K562 (cell line): ENCODE measurements around the gene NLE1. TPM values are rescaled to one million over a fixed set of nuclear protein-coding genes. Genes with fewer than 3 reads are reported as not detected.

Experiments used
- POLR3A ChIP-seq: IDR thresholded peaks from 2 replicates; pipeline ENCODE4 v1.6.1; 2011; ENCODE audit warnings: borderline replicate concordance, mild to moderate bottlenecking, moderate library complexity; ENCODE audit not compliant: insufficient read length, insufficient read depth; ENCODE audit errors: extremely low read depth
- polyA plus RNA-seq, 8 experiments: library from polyadenylated mRNA; depleted of rRNA in 4 of 8; stranded (reverse) in 5 of 8; unstranded in 3 of 8; fragments of >200 nt; fragmentation: Nextera tagmentation in 2 of 8; fragmentation: Illumina TruSeq in 1 of 8; extraction: Ambion mirVana in 2 of 8; extraction: Trizol in 1 of 8; gene quantifications; 2 replicates each; pipeline versions ENCODE4 v1.2.1 to v1.2.3, GENCODE V29; 2011 to 2014; ENCODE audit warnings: inconsistent platforms in 1 of 8, missing spikeins in 1 of 8
- small RNA-seq: library from RNA; depleted of rRNA; stranded (forward); fragments of <200 nt; gene quantifications from one replicate; pipeline ENCODE3, GENCODE V24; 2014
- total RNA-seq, 7 experiments: library from RNA; depleted of rRNA in 6 of 7; stranded (reverse); fragments of >200 nt in 6 of 7; fragmentation: Illumina TruSeq in 2 of 7; extraction: Trizol in 2 of 7; gene quantifications; 2 replicates each; pipeline versions ENCODE4 v1.2.1 to v1.2.3, GENCODE V29; 2011 to 2021; ENCODE audit warnings: low replicate concordance in 1 of 7
- TF ChIP-seq, protein P1 (sequence below): fragments of 250-450 bp; sonication (Bioruptor Pico); IDR thresholded peaks from 2 replicates; pipeline ENCODE4 v1.9.0; 2021; ENCODE audit warnings: mild to moderate bottlenecking, inconsistent platforms

The NLE1 gene
- total and polyA plus RNA-seq, 9 of the 15 experiments (the other 6 are each of a cell fraction or from before 2014, with no cell fraction given) = 3.8 to 69.0 (median 29.4) TPM

DNA sequence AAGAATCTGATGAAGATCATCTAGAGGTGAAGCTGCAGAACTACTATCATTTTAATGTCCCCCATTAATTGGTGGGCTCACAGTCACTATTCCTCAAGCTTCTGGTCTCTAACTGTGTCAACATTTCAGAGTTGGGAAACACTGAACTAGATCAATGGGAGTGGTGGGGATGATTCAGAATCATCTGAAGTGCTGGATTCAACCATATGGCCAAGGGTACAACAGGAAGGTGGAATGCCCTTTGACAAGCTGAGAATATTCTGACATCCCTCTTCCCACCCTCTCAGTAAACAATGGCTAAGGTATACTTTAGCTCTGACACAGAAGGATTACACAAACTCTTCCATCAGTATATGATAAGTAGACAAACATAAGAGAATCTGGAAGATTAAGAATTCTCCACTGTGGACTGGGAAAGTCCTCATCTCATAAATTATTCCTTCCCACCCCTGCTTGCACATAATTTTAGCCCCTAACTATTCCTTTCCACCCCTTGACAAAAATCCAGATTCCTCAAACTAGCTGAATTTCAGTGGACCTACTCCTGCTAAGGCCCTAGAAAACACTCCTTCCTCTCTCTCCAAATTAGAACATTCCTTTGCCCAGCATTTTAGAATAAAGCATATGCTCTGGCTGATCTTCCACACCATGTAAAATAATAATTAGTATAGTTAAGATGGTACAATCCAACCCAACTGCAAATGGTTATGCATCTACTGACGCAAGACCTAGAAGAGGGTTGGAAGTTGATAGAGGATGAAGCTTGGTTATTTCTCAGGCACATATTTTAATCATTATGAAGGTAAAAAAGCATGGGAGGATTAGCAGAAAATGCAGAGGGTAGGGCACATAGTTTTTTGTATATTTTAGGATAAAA is 62.3 kb downstream of the NLE1 start (continued):
- TF ChIP-seq, protein P1, sequence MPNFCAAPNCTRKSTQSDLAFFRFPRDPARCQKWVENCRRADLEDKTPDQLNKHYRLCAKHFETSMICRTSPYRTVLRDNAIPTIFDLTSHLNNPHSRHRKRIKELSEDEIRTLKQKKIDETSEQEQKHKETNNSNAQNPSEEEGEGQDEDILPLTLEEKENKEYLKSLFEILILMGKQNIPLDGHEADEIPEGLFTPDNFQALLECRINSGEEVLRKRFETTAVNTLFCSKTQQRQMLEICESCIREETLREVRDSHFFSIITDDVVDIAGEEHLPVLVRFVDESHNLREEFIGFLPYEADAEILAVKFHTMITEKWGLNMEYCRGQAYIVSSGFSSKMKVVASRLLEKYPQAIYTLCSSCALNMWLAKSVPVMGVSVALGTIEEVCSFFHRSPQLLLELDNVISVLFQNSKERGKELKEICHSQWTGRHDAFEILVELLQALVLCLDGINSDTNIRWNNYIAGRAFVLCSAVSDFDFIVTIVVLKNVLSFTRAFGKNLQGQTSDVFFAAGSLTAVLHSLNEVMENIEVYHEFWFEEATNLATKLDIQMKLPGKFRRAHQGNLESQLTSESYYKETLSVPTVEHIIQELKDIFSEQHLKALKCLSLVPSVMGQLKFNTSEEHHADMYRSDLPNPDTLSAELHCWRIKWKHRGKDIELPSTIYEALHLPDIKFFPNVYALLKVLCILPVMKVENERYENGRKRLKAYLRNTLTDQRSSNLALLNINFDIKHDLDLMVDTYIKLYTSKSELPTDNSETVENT (CRISPR knock-in tag) = no peak
- no peak for TF ChIP-seq POLR3A
- TF ChIP-seq, all 486 proteins: peak for 1

Small RNAs within 50 kb of the gene (small RNA-seq; reads per million reads assigned to genes)
- gene RNU6-840P = not detected

Other genes starting within 250 kb of the NLE1 start
Only the 7 nearest of the 10 such genes appear.
- 64.1 and 75.0 TPM in 2 replicates for gene LIG3, start 161.8 kb downstream of the NLE1 start, total RNA-seq (2014; rRNA removed)
- 36.8 and 42.5 TPM in 2 replicates for gene LIG3, start 161.8 kb downstream of the NLE1 start, total RNA-seq (2014; rRNA removed; fragmentation: Illumina TruSeq; extraction: Trizol)
- 33.4 and 38.4 TPM in 2 replicates for gene LIG3, start 161.8 kb downstream of the NLE1 start, total RNA-seq (2015; rRNA removed; fragmentation: Illumina TruSeq; extraction: Trizol)
- 55.4 and 55.6 TPM in 2 replicates for gene LIG3, start 161.8 kb downstream of the NLE1 start, total RNA-seq (2021)
- gene LIG3, start 161.8 kb downstream of the NLE1 start, polyA plus RNA-seq (2011; rRNA removed) = 50.6 and 68.2 TPM in 2 replicates
- gene LIG3, start 161.8 kb downstream of the NLE1 start, polyA plus RNA-seq (2014; fragmentation: Illumina TruSeq; extraction: Trizol) = 40.3 and 43.0 TPM in 2 replicates
- gene LIG3, start 161.8 kb downstream of the NLE1 start, polyA plus RNA-seq (2014; fragmentation: Nextera tagmentation; extraction: Ambion mirVana) = 10 to 100 TPM in 1 of 2 experiments, 1 to 10 TPM in 1; 7.6 to 21.5 TPM
- gene LIG3, start 161.8 kb downstream of the NLE1 start, polyA plus RNA-seq (2014; rRNA removed) = 52.3 and 54.3 TPM in 2 replicates
- gene RFFL, start 78.6 kb downstream of the NLE1 start, total RNA-seq (2014; rRNA removed) = 12.7 and 16.4 TPM in 2 replicates
- 12.5 and 12.8 TPM in 2 replicates for gene RFFL, start 78.6 kb downstream of the NLE1 start, total RNA-seq (2014; rRNA removed; fragmentation: Illumina TruSeq; extraction: Trizol)
- 12.4 and 12.5 TPM in 2 replicates for gene RFFL, start 78.6 kb downstream of the NLE1 start, total RNA-seq (2015; rRNA removed; fragmentation: Illumina TruSeq; extraction: Trizol)
- gene RFFL, start 78.6 kb downstream of the NLE1 start, total RNA-seq (2021) = 18.1 and 19.3 TPM in 2 replicates
- gene RFFL, start 78.6 kb downstream of the NLE1 start, polyA plus RNA-seq (2011; rRNA removed) = 11.9 and 15.9 TPM in 2 replicates
- gene RFFL, start 78.6 kb downstream of the NLE1 start, polyA plus RNA-seq (2014; fragmentation: Illumina TruSeq; extraction: Trizol) = 13.7 and 13.9 TPM in 2 replicates
- 1 to 10 TPM; 3.4 to 3.7 TPM for gene RFFL, start 78.6 kb downstream of the NLE1 start, polyA plus RNA-seq (2014; fragmentation: Nextera tagmentation; extraction: Ambion mirVana)
- 9.2 and 9.6 TPM in 2 replicates for gene RFFL, start 78.6 kb downstream of the NLE1 start, polyA plus RNA-seq (2014; rRNA removed)
- gene RAD51D, start 22.4 kb downstream of the NLE1 start, total RNA-seq (2014; rRNA removed) = 6.3 and 7.6 TPM in 2 replicates
- gene RAD51D, start 22.4 kb downstream of the NLE1 start, total RNA-seq (2014; rRNA removed; fragmentation: Illumina TruSeq; extraction: Trizol) = 7.4 and 8.7 TPM in 2 replicates
- gene RAD51D, start 22.4 kb downstream of the NLE1 start, total RNA-seq (2015; rRNA removed; fragmentation: Illumina TruSeq; extraction: Trizol) = 8.7 and 10.3 TPM in 2 replicates
- 16.9 and 19.0 TPM in 2 replicates for gene RAD51D, start 22.4 kb downstream of the NLE1 start, total RNA-seq (2021)
- gene RAD51D, start 22.4 kb downstream of the NLE1 start, polyA plus RNA-seq (2011; rRNA removed) = 10.1 and 15.2 TPM in 2 replicates
- gene RAD51D, start 22.4 kb downstream of the NLE1 start, polyA plus RNA-seq (2014; fragmentation: Illumina TruSeq; extraction: Trizol) = 8.4 and 11.1 TPM in 2 replicates
- gene RAD51D, start 22.4 kb downstream of the NLE1 start, polyA plus RNA-seq (2014; fragmentation: Nextera tagmentation; extraction: Ambion mirVana) = 1 to 10 TPM; 2.2 to 2.5 TPM
- gene RAD51D, start 22.4 kb downstream of the NLE1 start, polyA plus RNA-seq (2014; rRNA removed) = 10.1 and 15.2 TPM in 2 replicates
- not detected in 2 replicates for gene FNDC8, start 20.7 kb downstream of the NLE1 start, total RNA-seq (2014; rRNA removed)
- gene FNDC8, start 20.7 kb downstream of the NLE1 start, total RNA-seq (2014; rRNA removed; fragmentation: Illumina TruSeq; extraction: Trizol) = not detected in 2 replicates
- gene FNDC8, start 20.7 kb downstream of the NLE1 start, total RNA-seq (2015; rRNA removed; fragmentation: Illumina TruSeq; extraction: Trizol) = not detected in 2 replicates
- not detected in 2 replicates for gene FNDC8, start 20.7 kb downstream of the NLE1 start, total RNA-seq (2021)
- not detected in 2 replicates for gene FNDC8, start 20.7 kb downstream of the NLE1 start, polyA plus RNA-seq (2011; rRNA removed)
- not detected in 2 replicates for gene FNDC8, start 20.7 kb downstream of the NLE1 start, polyA plus RNA-seq (2014; fragmentation: Illumina TruSeq; extraction: Trizol)
- gene FNDC8, start 20.7 kb downstream of the NLE1 start, polyA plus RNA-seq (2014; fragmentation: Nextera tagmentation; extraction: Ambion mirVana) = under 1 TPM in 1 of 2 experiments, not detected in 1; 0.04 TPM
- not detected in 2 replicates for gene FNDC8, start 20.7 kb downstream of the NLE1 start, polyA plus RNA-seq (2014; rRNA removed)
- gene UNC45B, start 5.5 kb upstream of the NLE1 start, total RNA-seq (2014; rRNA removed) = not detected in 2 replicates
- gene UNC45B, start 5.5 kb upstream of the NLE1 start, total RNA-seq (2014; rRNA removed; fragmentation: Illumina TruSeq; extraction: Trizol) = not detected in 2 replicates
- gene UNC45B, start 5.5 kb upstream of the NLE1 start, total RNA-seq (2015; rRNA removed; fragmentation: Illumina TruSeq; extraction: Trizol) = not detected in 2 replicates
- gene UNC45B, start 5.5 kb upstream of the NLE1 start, total RNA-seq (2021) = not detected in 2 replicates
- not detected in 2 replicates for gene UNC45B, start 5.5 kb upstream of the NLE1 start, polyA plus RNA-seq (2011; rRNA removed)
- not detected in 2 replicates for gene UNC45B, start 5.5 kb upstream of the NLE1 start, polyA plus RNA-seq (2014; fragmentation: Illumina TruSeq; extraction: Trizol)
- gene UNC45B, start 5.5 kb upstream of the NLE1 start, polyA plus RNA-seq (2014; fragmentation: Nextera tagmentation; extraction: Ambion mirVana) = not detected
- gene UNC45B, start 5.5 kb upstream of the NLE1 start, polyA plus RNA-seq (2014; rRNA removed) = not detected in 2 replicates
- not detected in 2 replicates for gene SLC35G3, start 52.1 kb upstream of the NLE1 start, total RNA-seq (2014; rRNA removed)
- gene SLC35G3, start 52.1 kb upstream of the NLE1 start, total RNA-seq (2014; rRNA removed; fragmentation: Illumina TruSeq; extraction: Trizol) = not detected in 2 replicates
- gene SLC35G3, start 52.1 kb upstream of the NLE1 start, total RNA-seq (2015; rRNA removed; fragmentation: Illumina TruSeq; extraction: Trizol) = not detected in 2 replicates
- not detected in 2 replicates for gene SLC35G3, start 52.1 kb upstream of the NLE1 start, total RNA-seq (2021)
- not detected in 2 replicates for gene SLC35G3, start 52.1 kb upstream of the NLE1 start, polyA plus RNA-seq (2011; rRNA removed)
- not detected in 2 replicates for gene SLC35G3, start 52.1 kb upstream of the NLE1 start, polyA plus RNA-seq (2014; fragmentation: Illumina TruSeq; extraction: Trizol)
- gene SLC35G3, start 52.1 kb upstream of the NLE1 start, polyA plus RNA-seq (2014; fragmentation: Nextera tagmentation; extraction: Ambion mirVana) = not detected
- gene SLC35G3, start 52.1 kb upstream of the NLE1 start, polyA plus RNA-seq (2014; rRNA removed) = not detected in 2 replicates
- gene SLFN5, start 100.8 kb upstream of the NLE1 start, total RNA-seq (2014; rRNA removed) = under 0.01 and 0.08 TPM in 2 replicates
- gene SLFN5, start 100.8 kb upstream of the NLE1 start, total RNA-seq (2014; rRNA removed; fragmentation: Illumina TruSeq; extraction: Trizol) = 0.06 and 0.07 TPM in 2 replicates
- gene SLFN5, start 100.8 kb upstream of the NLE1 start, total RNA-seq (2015; rRNA removed; fragmentation: Illumina TruSeq; extraction: Trizol) = 0.11 TPM in 2 replicates
- gene SLFN5, start 100.8 kb upstream of the NLE1 start, total RNA-seq (2021) = 0.18 and 0.20 TPM in 2 replicates
- gene SLFN5, start 100.8 kb upstream of the NLE1 start, polyA plus RNA-seq (2011; rRNA removed) = 0.01 TPM in 1 of 2 replicates, not detected in the other
- 0.01 and 0.11 TPM in 2 replicates for gene SLFN5, start 100.8 kb upstream of the NLE1 start, polyA plus RNA-seq (2014; fragmentation: Illumina TruSeq; extraction: Trizol)
- gene SLFN5, start 100.8 kb upstream of the NLE1 start, polyA plus RNA-seq (2014; fragmentation: Nextera tagmentation; extraction: Ambion mirVana) = under 1 TPM in 1 of 2 experiments, not detected in 1; 0.10 TPM
- 0.01 TPM in 2 replicates for gene SLFN5, start 100.8 kb upstream of the NLE1 start, polyA plus RNA-seq (2014; rRNA removed)